ENCODE measurements around the gene OR51B5.
"Not testable (repeated sequence)": the region's sequence is repeated elsewhere in the genome, so short reads cannot be mapped to it uniquely, and the experiment has no call there.

OR51B5 gene

GRCh38 chr11:5343474-5344335 lies at the start of gene OR51B5:
OR51B5 (minus strand) TSS chr11:5343524; CDS start chr11:5343524, 0 bp downstream.
- DNase-seq (ENCODE audit: low read depth in 3 of 3), result no peak

GRCh38 chr11:5390210-5390609 lies 46.9 kb upstream of the OR51B5 start:
- DNase-seq (ENCODE audit: low read depth in 3 of 3), result no peak

GRCh38 chr11:5384335-5384734 lies 41.0 kb upstream of the OR51B5 start:
- no peak for DNase-seq (ENCODE audit: low read depth in 3 of 3)

- no peak for DNase-seq (ENCODE audit: low read depth in 3 of 3)
Measured at GRCh38 chr11:5383576-5383975, 40.3 kb upstream of the OR51B5 start, which contains the start of gene OR51M1. OR51M1 (plus strand) TSS chr11:5383812; CDS start chr11:5389399, 5,587 bp downstream.

GRCh38 chr11:5380740-5381342 lies 37.5 kb upstream of the OR51B5 start:
- DNase-seq (ENCODE audit: low read depth in 3 of 3), result peak in 2 of 3 donors; percentile 6 to 8

- DNase-seq (ENCODE audit: low read depth in 3 of 3), result no peak
Measured at GRCh38 chr11:5369789-5370188, 26.5 kb upstream of the OR51B5 start.

- no peak for DNase-seq (ENCODE audit: low read depth in 3 of 3)
Measured at GRCh38 chr11:5368502-5369043, 25.2 kb upstream of the OR51B5 start.

- DNase-seq (ENCODE audit: low read depth in 3 of 3), result no peak
Measured at GRCh38 chr11:5367448-5368074, 24.2 kb upstream of the OR51B5 start.

- no peak for DNase-seq (ENCODE audit: low read depth in 3 of 3)
Measured at GRCh38 chr11:5366856-5367255, 23.5 kb upstream of the OR51B5 start.

GRCh38 chr11:5366365-5366764 lies 23.0 kb upstream of the OR51B5 start:
- not testable (repeated sequence) for DNase-seq (ENCODE audit: low read depth in 3 of 3)

- DNase-seq (ENCODE audit: low read depth in 3 of 3), result no peak
Measured at GRCh38 chr11:5364214-5364613, 20.9 kb upstream of the OR51B5 start.

GRCh38 chr11:5363679-5364078 lies 20.4 kb upstream of the OR51B5 start:
- DNase-seq (ENCODE audit: low read depth in 3 of 3), result no peak

GRCh38 chr11:5362017-5362625 lies 18.8 kb upstream of the OR51B5 start:
- DNase-seq (ENCODE audit: low read depth in 3 of 3), result no peak

- DNase-seq (ENCODE audit: low read depth in 3 of 3), result not testable (repeated sequence)
Measured at GRCh38 chr11:5356031-5356430, 12.7 kb upstream of the OR51B5 start.

GRCh38 chr11:5351208-5351607 lies 7.9 kb upstream of the OR51B5 start, which contains the start of gene OR51B6:
OR51B6 (plus strand) TSS chr11:5351508; CDS start chr11:5351508, 0 bp downstream.
- DNase-seq (ENCODE audit: low read depth in 3 of 3), result no peak

GRCh38 chr11:5349550-5349949 lies 6.2 kb upstream of the OR51B5 start:
- no peak for DNase-seq (ENCODE audit: low read depth in 3 of 3)

GRCh38 chr11:5348551-5349194 lies 5.3 kb upstream of the OR51B5 start:
- no peak for DNase-seq (ENCODE audit: low read depth in 3 of 3)

GRCh38 chr11:5345831-5346230 lies 2.5 kb upstream of the OR51B5 start:
- no peak for DNase-seq (ENCODE audit: low read depth in 3 of 3)

- DNase-seq (ENCODE audit: low read depth in 3 of 3), result no peak
Measured at GRCh38 chr11:5339771-5340322, 3.5 kb downstream of the OR51B5 start.

GRCh38 chr11:5337253-5337652 lies 6.1 kb downstream of the OR51B5 start:
- not testable (repeated sequence) for DNase-seq (ENCODE audit: low read depth in 3 of 3)

- DNase-seq (ENCODE audit: low read depth in 3 of 3), result no peak
Measured at GRCh38 chr11:5336331-5336730, 7.0 kb downstream of the OR51B5 start.

Data from stimulated activated CD4-positive, alpha-beta T cell treated with anti-CD3 and anti-CD28 coated beads, TNF-alpha, amount 100 ng/mL, for 48 hours (primary cell).